Colonic mucosa (tissue), 4 donors: ENCODE data around the gene DLX4. TPM values are rescaled to one million over a fixed set of nuclear protein-coding genes. Genes with fewer than 3 reads are reported as not detected.
A peak's percentile ranks its signal among the peaks of the same experiment; 100 is the strongest.

Source experiments
- DNase-seq: peaks from one replicate; pipeline ENCODE4 v3.0.0-alpha.2; 2020
- H3K27ac ChIP-seq: fragments of 200-600 bp; one replicate; pipeline ENCODE4 v1.8.0; 2021
- H3K27me3 ChIP-seq: fragments of 200-600 bp; one replicate; pipeline ENCODE4 v1.8.0; 2021
- H3K36me3 ChIP-seq: fragments of 200-600 bp; one replicate; pipeline ENCODE4 v1.8.0; 2021
- H3K4me1 ChIP-seq: fragments of 200-600 bp; one replicate; pipeline ENCODE4 v1.8.0; 2021; ENCODE audit warnings: mild to moderate bottlenecking
- H3K4me3 ChIP-seq: fragments of 200-600 bp; one replicate; pipeline ENCODE4 v1.8.0; 2021
- H3K9ac ChIP-seq, 2 donors: one replicate each; pipeline ENCODE4 v1.7.0; 2013; ENCODE audit warnings: control low read depth in 2 of 2, low read depth in 2 of 2, low read length in 2 of 2
- H3K9me3 ChIP-seq: fragments of 200-600 bp; one replicate; pipeline ENCODE4 v1.8.0; 2021
- intact Hi-C: fragments of 100-400 bp; cut with DNase I; formaldehyde crosslinking; loops from one replicate; pipeline ENCODE4 v1.14.1; 2022
- total RNA-seq, 2 donors: library from RNA; stranded (reverse); fragmentation: NEBNext Ultra II Directional in 1 of 2; extraction: Animal tissue kit (Norgen Biotek cat#: 25700) in 1 of 2; gene quantifications; one replicate each; pipeline ENCODE4 v1.2.1, GENCODE V29; 2021
- TF ChIP-seq, protein P1 (sequence below): fragments of 200-600 bp; IDR thresholded peaks from one replicate; pipeline ENCODE4 v1.8.0; 2022; ENCODE audit warnings: antibody characterized with exemption, mild to moderate bottlenecking
- donor health status: healthy.
- donor health status: DM: no; HTN: no; CAD: no.
- donor health status: DM: no; HTN: no; CAD: no.

Gene DLX4
- total RNA-seq, 2 donors from 2014 or later: 0.49 TPM; not detected in 1

DNA sequence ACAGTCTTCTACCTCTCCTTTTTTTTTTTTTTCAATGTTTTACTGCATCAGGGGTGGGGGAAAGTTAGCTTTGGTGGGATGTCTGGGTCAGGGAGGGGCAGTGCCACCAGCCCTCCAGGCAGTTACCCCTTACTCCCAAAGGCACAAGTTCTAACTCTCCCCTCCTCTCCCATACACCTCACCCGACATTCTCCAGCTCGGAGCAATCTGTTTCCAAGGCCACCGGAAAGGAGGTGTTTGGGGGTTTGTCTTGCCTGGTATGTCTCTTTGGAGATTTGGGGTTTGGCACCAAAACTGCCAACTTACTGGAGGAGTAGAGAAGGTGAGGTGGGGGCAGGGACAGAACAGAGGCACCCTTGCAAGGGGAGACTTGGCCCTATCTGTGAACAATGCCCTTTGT, 21.3 kb downstream of the DLX4 start:
- H3K4me1 ChIP-seq: peaks cover 4% of the 10 kb centered on the region
- H3K9ac ChIP-seq: no peak overlapping the region
- no peaks in the 10 kb centered on the region for H3K36me3 ChIP-seq
- H3K27me3 ChIP-seq: peaks cover 46% of the 10 kb centered on the region
- no peak overlapping the region for H3K27ac ChIP-seq
- H3K9me3 ChIP-seq: no peaks in the 10 kb centered on the region
- H3K4me3 ChIP-seq: no peak overlapping the region
- TF ChIP-seq, protein P1, sequence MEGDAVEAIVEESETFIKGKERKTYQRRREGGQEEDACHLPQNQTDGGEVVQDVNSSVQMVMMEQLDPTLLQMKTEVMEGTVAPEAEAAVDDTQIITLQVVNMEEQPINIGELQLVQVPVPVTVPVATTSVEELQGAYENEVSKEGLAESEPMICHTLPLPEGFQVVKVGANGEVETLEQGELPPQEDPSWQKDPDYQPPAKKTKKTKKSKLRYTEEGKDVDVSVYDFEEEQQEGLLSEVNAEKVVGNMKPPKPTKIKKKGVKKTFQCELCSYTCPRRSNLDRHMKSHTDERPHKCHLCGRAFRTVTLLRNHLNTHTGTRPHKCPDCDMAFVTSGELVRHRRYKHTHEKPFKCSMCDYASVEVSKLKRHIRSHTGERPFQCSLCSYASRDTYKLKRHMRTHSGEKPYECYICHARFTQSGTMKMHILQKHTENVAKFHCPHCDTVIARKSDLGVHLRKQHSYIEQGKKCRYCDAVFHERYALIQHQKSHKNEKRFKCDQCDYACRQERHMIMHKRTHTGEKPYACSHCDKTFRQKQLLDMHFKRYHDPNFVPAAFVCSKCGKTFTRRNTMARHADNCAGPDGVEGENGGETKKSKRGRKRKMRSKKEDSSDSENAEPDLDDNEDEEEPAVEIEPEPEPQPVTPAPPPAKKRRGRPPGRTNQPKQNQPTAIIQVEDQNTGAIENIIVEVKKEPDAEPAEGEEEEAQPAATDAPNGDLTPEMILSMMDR: no peak
- intact Hi-C loops: no loop called here
- no peak for DNase-seq

DNA sequence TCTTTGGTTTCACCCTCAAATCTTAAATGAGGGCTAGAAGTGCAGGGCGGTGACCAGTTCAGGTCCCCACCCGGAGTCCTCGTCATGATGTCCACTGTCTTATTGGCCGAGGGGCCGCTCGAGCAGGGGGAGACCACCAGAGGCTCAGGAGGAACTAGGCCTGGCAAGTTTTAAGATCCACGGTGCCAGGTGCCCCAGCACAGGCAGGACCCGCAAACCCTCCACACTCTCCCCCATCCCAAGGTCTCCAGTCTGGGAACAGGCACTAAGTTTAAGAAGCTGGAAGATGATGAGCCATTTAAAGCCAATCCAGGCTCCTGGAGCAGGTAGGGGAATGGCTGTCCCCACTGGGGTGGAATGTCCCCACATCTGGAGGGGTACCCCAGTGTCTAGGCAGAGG, 21.9 kb downstream of the DLX4 start:
- Histone ChIP-seq H3K4me3 (no peak overlapping the region), H3K9me3 (no peaks in the 10 kb centered on the region), H3K27me3 (peaks cover 52% of the 10 kb centered on the region), H3K36me3 (no peaks in the 10 kb centered on the region), H3K27ac (no peak overlapping the region), H3K4me1 (peaks cover 4% of the 10 kb centered on the region), H3K9ac (no peak overlapping the region)
- intact Hi-C loops: no loop called here
- no peak for DNase-seq
- TF ChIP-seq, protein P1: no peak

- Histone ChIP-seq H3K4me3 (no peak overlapping the region), H3K27ac (no peak overlapping the region), H3K27me3 (peaks cover 57% of the 10 kb centered on the region), H3K36me3 (no peaks in the 10 kb centered on the region), H3K4me1 (peaks cover 4% of the 10 kb centered on the region), H3K9me3 (no peaks in the 10 kb centered on the region), H3K9ac (no peak overlapping the region)
- DNase-seq: no peak
- intact Hi-C loops: no loop called here
- TF ChIP-seq, protein P1: no peak
Observed at GRCh38 chr17:49991409-49991808, 22.4 kb downstream of the DLX4 start.

GRCh38 chr17:49992191-49992932, 23.4 kb downstream of the DLX4 start:
- Histone ChIP-seq H3K9ac (no peak overlapping the region), H3K36me3 (no peaks in the 10 kb centered on the region), H3K4me1 (peaks cover 11% of the 10 kb centered on the region), H3K27ac (no peak overlapping the region), H3K9me3 (no peaks in the 10 kb centered on the region), H3K27me3 (peaks cover 67% of the 10 kb centered on the region), H3K4me3 (no peak overlapping the region)
- intact Hi-C loops: no loop called here
- no peak for DNase-seq
- TF ChIP-seq, protein P1: no peak

DNA sequence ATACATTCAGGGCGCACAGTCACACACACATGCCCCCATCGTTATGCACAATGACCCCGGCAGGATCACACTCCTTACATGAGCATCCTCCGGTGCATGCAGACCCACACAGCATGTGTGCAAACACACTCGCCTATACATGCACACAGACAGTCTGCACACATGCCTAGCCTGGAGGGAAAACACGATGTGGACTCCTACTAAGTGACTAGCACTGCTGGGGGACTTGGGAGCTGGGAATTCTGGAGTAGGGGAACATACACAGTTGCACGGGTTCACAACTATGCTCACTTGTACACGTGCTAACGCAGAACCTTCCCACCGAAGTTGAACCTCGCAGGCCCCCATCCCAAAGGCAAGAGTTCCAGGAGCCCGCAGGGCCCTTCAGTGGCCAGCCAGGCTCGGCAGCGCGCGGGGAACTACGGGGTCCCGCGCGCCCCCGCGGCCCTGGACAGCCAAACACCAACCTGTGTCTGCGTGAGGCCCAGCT, 24.0 kb downstream of the DLX4 start:
- H3K27me3 ChIP-seq: peaks cover 69% of the 10 kb centered on the region
- no peaks in the 10 kb centered on the region for H3K9me3 ChIP-seq
- H3K27ac ChIP-seq: no peak overlapping the region
- intact Hi-C loops: no loop called here
- H3K36me3 ChIP-seq: no peaks in the 10 kb centered on the region
- TF ChIP-seq, protein P1: no peak
- peak overlapping the region in 1 of 2 donors; percentile 35 for H3K9ac ChIP-seq
- peak overlapping the region; percentile 32 for H3K4me3 ChIP-seq
- no peak for DNase-seq
- peaks cover 11% of the 10 kb centered on the region for H3K4me1 ChIP-seq
